ENCODE data around the gene DDX42. TPM values are rescaled to one million over a fixed set of nuclear protein-coding genes. Genes with fewer than 3 reads are reported as not detected.

DDX42 gene
- total RNA-seq, 1 experiment from 2014 or later = 128 TPM

GRCh38 chr17:63824362-63824761 is 50.4 kb downstream of the DDX42 start:
- DNase-seq (ENCODE audit: low spot score) (no peak), ATAC-seq (no peak)
- Mint-ChIP-seq H3K9me3 (no peaks in the 10 kb centered on the region), H3K27ac (0 out of 2 replicates have a peak overlapping the region, but pooled peaks have one; percentile 50), H3K4me3 (peak overlapping the region; percentile 25; the same call in 1 of the 2 replicates), H3K36me3 (peaks cover 75% of the 10 kb centered on the region), H3K4me1 (peaks cover 18% of the 10 kb centered on the region), H3K27me3 (ENCODE audit: low read depth) (no peaks in the 10 kb centered on the region; the same call in 1 of the 2 replicates)
- TF ChIP-seq GRHL2 (CRISPR knock-in tag; IDR thresholded peaks at IDR 0.05; ENCODE audit: insufficient replicate concordance, severe bottlenecking) (no peak), CBFB (CRISPR knock-in tag; IDR thresholded peaks at IDR 0.05; ENCODE audit: low read depth) (no peak), NR1H2 (CRISPR knock-in tag; IDR thresholded peaks at IDR 0.05) (no peak), ESRRA (CRISPR knock-in tag; IDR thresholded peaks at IDR 0.05; ENCODE audit: borderline replicate concordance) (no peak), GABPB1 (CRISPR knock-in tag; IDR thresholded peaks at IDR 0.05) (no peak), RORB (CRISPR knock-in tag; IDR thresholded peaks at IDR 0.05) (no peak), CREM (CRISPR knock-in tag; IDR thresholded peaks at IDR 0.05) (no peak), ZNF281 (CRISPR knock-in tag; IDR thresholded peaks at IDR 0.05) (no peak), AR (CRISPR knock-in tag; IDR thresholded peaks at IDR 0.05) (no peak), USF2 (CRISPR knock-in tag; IDR thresholded peaks at IDR 0.05) (no peak)
- CTCF ChIA-PET = no interaction called here
- POLR2A ChIA-PET = interaction anchor here (1.2 kb wide), 1 partner anchor 50 kb away, joined by 5 read pairs; the partner anchor contains the start of genes CCDC47 and DDX42

GRCh38 chr17:63826468-63827001 is 52.6 kb downstream of the DDX42 start:
- ATAC-seq (peak; percentile 2), DNase-seq (ENCODE audit: low spot score) (no peak)
- Mint-ChIP-seq H3K27ac (peak overlapping the region; percentile 100), H3K27me3 (ENCODE audit: low read depth) (no peaks in the 10 kb centered on the region), H3K9me3 (no peaks in the 10 kb centered on the region), H3K4me1 (peaks cover 18% of the 10 kb centered on the region), H3K4me3 (peak overlapping the region; percentile 96), H3K36me3 (peaks cover 76% of the 10 kb centered on the region)
- TF ChIP-seq TEAD1 (CRISPR knock-in tag; IDR thresholded peaks at IDR 0.05) (0 out of 2 replicates have a peak, but pooled peaks have one; percentile 7), CBFB (CRISPR knock-in tag; IDR thresholded peaks at IDR 0.05; ENCODE audit: low read depth) (no peak), E2F5 (CRISPR knock-in tag; IDR thresholded peaks at IDR 0.05) (no peak), ZNF532 (CRISPR knock-in tag; IDR thresholded peaks at IDR 0.05; ENCODE audit: borderline replicate concordance) (0 out of 2 replicates have a peak, but pooled peaks have one; percentile 7)
- ChIA-PET CTCF (interaction anchor here (2.0 to 4.4 kb wide), 2 partner anchors 13 to 22 kb away, joined by 5 to 16 read pairs; no protein-coding TSS in a partner anchor), POLR2A (interaction anchor here (1.0 to 1.6 kb wide), 3 partner anchors 17 to 53 kb away, joined by 4 to 9 read pairs (median 7); partner anchors contain the start of genes CCDC47 and DDX42)

Measured in WTC11 (cell line).